HG03520 (cell line): ENCODE data around the gene STAB2.

Experiments used
- ATAC-seq: cut with Tn5 transposase; IDR thresholded peaks from one replicate; pipeline ENCODE4 v1.9.1; 2021; ENCODE audit warnings: mild to moderate bottlenecking, moderate library complexity; ENCODE audit not compliant: unreplicated experiment

The STAB2 gene

GRCh38 chr12:103586132-103586531 is 941 bp upstream of the STAB2 start:
- ATAC-seq: no peak

- no peak for ATAC-seq
Measured at GRCh38 chr12:103588680-103589079, 1.6 kb downstream of the STAB2 start.

GRCh38 chr12:103589517-103589916 is 2.4 kb downstream of the STAB2 start:
- ATAC-seq: no peak

GRCh38 chr12:103590271-103590670 is 3.2 kb downstream of the STAB2 start:
- no peak for ATAC-seq

GRCh38 chr12:103596981-103597380 is 9.9 kb downstream of the STAB2 start:
- no peak for ATAC-seq

- no peak for ATAC-seq
Measured at GRCh38 chr12:103599274-103599673, 12.2 kb downstream of the STAB2 start.

GRCh38 chr12:103600967-103601728 is 14.1 kb downstream of the STAB2 start:
- ATAC-seq: no peak

GRCh38 chr12:103620395-103620794 is 33.3 kb downstream of the STAB2 start:
- no peak for ATAC-seq

GRCh38 chr12:103623716-103624115 is 36.6 kb downstream of the STAB2 start:
- no peak for ATAC-seq

GRCh38 chr12:103626498-103626897 is 39.4 kb downstream of the STAB2 start:
- ATAC-seq: no peak

GRCh38 chr12:103627189-103627855 is 40.2 kb downstream of the STAB2 start:
- no peak for ATAC-seq

- peak; percentile 71 for ATAC-seq
Measured at GRCh38 chr12:103632554-103633216, 45.6 kb downstream of the STAB2 start.

GRCh38 chr12:103634732-103635131 is 47.7 kb downstream of the STAB2 start:
- no peak for ATAC-seq

GRCh38 chr12:103635419-103635818 is 48.3 kb downstream of the STAB2 start:
- no peak for ATAC-seq

GRCh38 chr12:103637021-103637420 is 49.9 kb downstream of the STAB2 start:
- no peak for ATAC-seq

- no peak for ATAC-seq
Measured at GRCh38 chr12:103637429-103637828, 50.4 kb downstream of the STAB2 start.

GRCh38 chr12:103639983-103640382 is 52.9 kb downstream of the STAB2 start:
- ATAC-seq: no peak

GRCh38 chr12:103640410-103640809 is 53.3 kb downstream of the STAB2 start:
- peak; percentile 24 for ATAC-seq

- ATAC-seq: peak; percentile 53
Measured at GRCh38 chr12:103640831-103641230, 53.8 kb downstream of the STAB2 start.

GRCh38 chr12:103642240-103642864 is 55.3 kb downstream of the STAB2 start:
- ATAC-seq: no peak

- ATAC-seq: no peak
Measured at GRCh38 chr12:103645202-103645601, 58.1 kb downstream of the STAB2 start.
